Esophagus squamous epithelium (tissue), 4 donors: ENCODE data around the gene ULK4.

Source experiments
- CTCF ChIP-seq, 6 experiments: fragments of 450-650 bp in 4 of 6; fragments of 200-600 bp in 2 of 6; sonication (generic) in 2 of 6; IDR thresholded peaks; one replicate each; pipeline ENCODE4 v1.5.1; 2016 to 2019; ENCODE audit warnings: antibody characterized with exemption in 6 of 6, mild to moderate bottlenecking in 4 of 6, moderate library complexity in 4 of 6
- POLR2A ChIP-seq, 4 donors: fragments of 450-650 bp; IDR thresholded peaks; one replicate each; pipeline ENCODE4 v1.6.1; 2017; ENCODE audit warnings: antibody characterized with exemption in 4 of 4, mild to moderate bottlenecking in 4 of 4, moderate library complexity in 3 of 4

DNA sequence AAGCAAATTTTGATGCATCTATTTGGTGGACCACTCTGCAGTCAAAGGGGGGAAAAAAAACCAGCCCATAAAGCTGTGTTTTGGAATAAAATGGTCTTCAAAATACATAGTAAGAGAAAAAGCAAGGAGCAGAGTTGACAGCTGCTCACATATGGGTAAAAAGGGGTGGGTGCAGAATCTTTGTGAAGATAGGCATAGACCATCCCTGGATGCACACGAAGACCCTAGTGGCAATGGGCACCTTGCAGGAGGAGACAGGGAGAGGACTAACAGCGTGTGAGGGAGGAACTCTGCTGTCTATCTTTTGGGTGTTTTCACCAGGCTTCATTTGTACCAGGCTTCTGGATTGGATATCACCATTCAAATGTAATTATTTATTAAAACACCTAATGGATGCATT is 718.7 kb downstream of the ULK4 start:
- no peak for TF ChIP-seq CTCF (IDR thresholded peaks at IDR 0.05)
- no peak for TF ChIP-seq POLR2A (IDR thresholded peaks at IDR 0.05)
